Measurements from ENCODE around the gene C1orf35.

The C1orf35 gene

GRCh38 chr1:228104526-228105269, 1.6 kb upstream of the C1orf35 start:
- peaks cover 18 to 23% of the 10 kb centered on the region in 2 donors for H3K36me3 ChIP-seq (ENCODE audit: control insufficient read depth in 2 of 2, insufficient read depth in 2 of 2, low read length in 2 of 2)
- no peak overlapping the region for H3K9ac ChIP-seq (ENCODE audit: low read depth in 1 of 2, low read length in 2 of 2)
- no peaks in the 10 kb centered on the region for H3K9me3 ChIP-seq (ENCODE audit: control insufficient read depth in 2 of 2, low read length in 2 of 2)
- peaks cover 26 to 30% of the 10 kb centered on the region in 2 donors for H3K4me1 ChIP-seq (ENCODE audit: control insufficient read depth in 2 of 2, insufficient read depth in 2 of 2, low read length in 2 of 2)
- H3K27ac ChIP-seq (ENCODE audit: low read depth in 2 of 2, low read length in 2 of 2), result no peak overlapping the region
- no peaks in the 10 kb centered on the region for H3K27me3 ChIP-seq (ENCODE audit: control insufficient read depth in 2 of 2, insufficient read depth in 2 of 2, low read length in 2 of 2)
- no peak overlapping the region for H3K4me3 ChIP-seq (ENCODE audit: low read length in 2 of 2)

GRCh38 chr1:228101994-228102790, 933 bp downstream of the C1orf35 start:
- H3K27ac ChIP-seq (ENCODE audit: low read depth in 2 of 2, low read length in 2 of 2), result peak overlapping the region; percentile 94 to 96

GRCh38 chr1:228101614-228101993, 1.5 kb downstream of the C1orf35 start:
- peak overlapping the region; percentile 81 to 84 for H3K4me3 ChIP-seq (ENCODE audit: low read length in 2 of 2)
- peak overlapping the region in 1 of 2 donors; percentile 63 for H3K9ac ChIP-seq (ENCODE audit: low read depth in 1 of 2, low read length in 2 of 2)
- peaks cover 40 to 50% of the 10 kb centered on the region in 2 donors for H3K36me3 ChIP-seq (ENCODE audit: control insufficient read depth in 2 of 2, insufficient read depth in 2 of 2, low read length in 2 of 2)
- H3K27me3 ChIP-seq (ENCODE audit: control insufficient read depth in 2 of 2, insufficient read depth in 2 of 2, low read length in 2 of 2), result no peaks in the 10 kb centered on the region
- no peaks in the 10 kb centered on the region for H3K9me3 ChIP-seq (ENCODE audit: control insufficient read depth in 2 of 2, low read length in 2 of 2)
- H3K4me1 ChIP-seq (ENCODE audit: control insufficient read depth in 2 of 2, insufficient read depth in 2 of 2, low read length in 2 of 2), result peaks cover 16% of the 10 kb centered on the region in 2 donors
- H3K27ac ChIP-seq (ENCODE audit: low read depth in 2 of 2, low read length in 2 of 2), result peak overlapping the region; percentile 94 to 96

More at GRCh38 chr1:228101994-228102790, 933 bp downstream of the C1orf35 start:
- Histone ChIP-seq H3K4me3 (ENCODE audit: low read length in 2 of 2) (peak overlapping the region; percentile 81 to 84), H3K4me1 (ENCODE audit: control insufficient read depth in 2 of 2, insufficient read depth in 2 of 2, low read length in 2 of 2) (peaks cover 13 to 16% of the 10 kb centered on the region in 2 donors), H3K36me3 (ENCODE audit: control insufficient read depth in 2 of 2, insufficient read depth in 2 of 2, low read length in 2 of 2) (peaks cover 38 to 44% of the 10 kb centered on the region in 2 donors), H3K27me3 (ENCODE audit: control insufficient read depth in 2 of 2, insufficient read depth in 2 of 2, low read length in 2 of 2) (no peaks in the 10 kb centered on the region), H3K9ac (ENCODE audit: low read depth in 1 of 2, low read length in 2 of 2) (peak overlapping the region; percentile 41 to 63), H3K9me3 (ENCODE audit: control insufficient read depth in 2 of 2, low read length in 2 of 2) (no peaks in the 10 kb centered on the region)

- H3K36me3 ChIP-seq (ENCODE audit: control insufficient read depth in 2 of 2, insufficient read depth in 2 of 2, low read length in 2 of 2), result peaks cover 38 to 46% of the 10 kb centered on the region in 2 donors
- H3K9me3 ChIP-seq (ENCODE audit: control insufficient read depth in 2 of 2, low read length in 2 of 2), result no peaks in the 10 kb centered on the region
- no peaks in the 10 kb centered on the region for H3K27me3 ChIP-seq (ENCODE audit: control insufficient read depth in 2 of 2, insufficient read depth in 2 of 2, low read length in 2 of 2)
- H3K9ac ChIP-seq (ENCODE audit: low read depth in 1 of 2, low read length in 2 of 2), result peak overlapping the region in 1 of 2 donors; percentile 63
- peaks cover 16% of the 10 kb centered on the region in 2 donors for H3K4me1 ChIP-seq (ENCODE audit: control insufficient read depth in 2 of 2, insufficient read depth in 2 of 2, low read length in 2 of 2)
- peak overlapping the region in 1 of 2 donors; percentile 13 for H3K4me3 ChIP-seq (ENCODE audit: low read length in 2 of 2)
- peak overlapping the region in 1 of 2 donors; percentile 96 for H3K27ac ChIP-seq (ENCODE audit: low read depth in 2 of 2, low read length in 2 of 2)
These were observed 2.1 kb downstream of the C1orf35 start for GRCh38 chr1:228100822-228101613.

GRCh38 chr1:228099331-228099732, 3.8 kb downstream of the C1orf35 start:
- peaks cover 16% of the 10 kb centered on the region in 2 donors for H3K4me1 ChIP-seq (ENCODE audit: control insufficient read depth in 2 of 2, insufficient read depth in 2 of 2, low read length in 2 of 2)
- H3K27ac ChIP-seq (ENCODE audit: low read depth in 2 of 2, low read length in 2 of 2), result no peak overlapping the region
- H3K27me3 ChIP-seq (ENCODE audit: control insufficient read depth in 2 of 2, insufficient read depth in 2 of 2, low read length in 2 of 2), result no peaks in the 10 kb centered on the region
- peaks cover 36 to 49% of the 10 kb centered on the region in 2 donors for H3K36me3 ChIP-seq (ENCODE audit: control insufficient read depth in 2 of 2, insufficient read depth in 2 of 2, low read length in 2 of 2)
- H3K9ac ChIP-seq (ENCODE audit: low read depth in 1 of 2, low read length in 2 of 2), result no peak overlapping the region
- no peaks in the 10 kb centered on the region for H3K9me3 ChIP-seq (ENCODE audit: control insufficient read depth in 2 of 2, low read length in 2 of 2)
- H3K4me3 ChIP-seq (ENCODE audit: low read length in 2 of 2), result no peak overlapping the region

- no peak overlapping the region for H3K9ac ChIP-seq (ENCODE audit: low read depth in 1 of 2, low read length in 2 of 2)
- peaks cover 0 to 4% of the 10 kb centered on the region in 2 donors for H3K9me3 ChIP-seq (ENCODE audit: control insufficient read depth in 2 of 2, low read length in 2 of 2)
- peaks cover 13% of the 10 kb centered on the region in 2 donors for H3K4me1 ChIP-seq (ENCODE audit: control insufficient read depth in 2 of 2, insufficient read depth in 2 of 2, low read length in 2 of 2)
- peaks cover 40 to 49% of the 10 kb centered on the region in 2 donors for H3K36me3 ChIP-seq (ENCODE audit: control insufficient read depth in 2 of 2, insufficient read depth in 2 of 2, low read length in 2 of 2)
- no peaks in the 10 kb centered on the region for H3K27me3 ChIP-seq (ENCODE audit: control insufficient read depth in 2 of 2, insufficient read depth in 2 of 2, low read length in 2 of 2)
- no peak overlapping the region for H3K4me3 ChIP-seq (ENCODE audit: low read length in 2 of 2)
- no peak overlapping the region for H3K27ac ChIP-seq (ENCODE audit: low read depth in 2 of 2, low read length in 2 of 2)
These were observed 4.7 kb downstream of the C1orf35 start for GRCh38 chr1:228098323-228098931.

GRCh38 chr1:228097333-228098081, 5.6 kb downstream of the C1orf35 start:
- H3K4me1 ChIP-seq (ENCODE audit: control insufficient read depth in 2 of 2, insufficient read depth in 2 of 2, low read length in 2 of 2), result peaks cover 12% of the 10 kb centered on the region in 2 donors
- no peak overlapping the region for H3K4me3 ChIP-seq (ENCODE audit: low read length in 2 of 2)
- no peak overlapping the region for H3K9ac ChIP-seq (ENCODE audit: low read depth in 1 of 2, low read length in 2 of 2)
- H3K27me3 ChIP-seq (ENCODE audit: control insufficient read depth in 2 of 2, insufficient read depth in 2 of 2, low read length in 2 of 2), result no peaks in the 10 kb centered on the region
- peaks cover 40 to 55% of the 10 kb centered on the region in 2 donors for H3K36me3 ChIP-seq (ENCODE audit: control insufficient read depth in 2 of 2, insufficient read depth in 2 of 2, low read length in 2 of 2)
- H3K27ac ChIP-seq (ENCODE audit: low read depth in 2 of 2, low read length in 2 of 2), result no peak overlapping the region
- H3K9me3 ChIP-seq (ENCODE audit: control insufficient read depth in 2 of 2, low read length in 2 of 2), result peaks cover 0 to 4% of the 10 kb centered on the region in 2 donors

GRCh38 chr1:228096416-228097332, 6.5 kb downstream of the C1orf35 start:
- H3K4me3 ChIP-seq (ENCODE audit: low read length in 2 of 2), result no peak overlapping the region
- H3K27ac ChIP-seq (ENCODE audit: low read depth in 2 of 2, low read length in 2 of 2), result no peak overlapping the region
- H3K27me3 ChIP-seq (ENCODE audit: control insufficient read depth in 2 of 2, insufficient read depth in 2 of 2, low read length in 2 of 2), result no peaks in the 10 kb centered on the region
- H3K36me3 ChIP-seq (ENCODE audit: control insufficient read depth in 2 of 2, insufficient read depth in 2 of 2, low read length in 2 of 2), result peaks cover 40 to 60% of the 10 kb centered on the region in 2 donors
- no peak overlapping the region for H3K9ac ChIP-seq (ENCODE audit: low read depth in 1 of 2, low read length in 2 of 2)
- H3K4me1 ChIP-seq (ENCODE audit: control insufficient read depth in 2 of 2, insufficient read depth in 2 of 2, low read length in 2 of 2), result peaks cover 10 to 12% of the 10 kb centered on the region in 2 donors
- H3K9me3 ChIP-seq (ENCODE audit: control insufficient read depth in 2 of 2, low read length in 2 of 2), result peaks cover 0 to 4% of the 10 kb centered on the region in 2 donors

Data from mucosa of rectum (tissue), 2 donors.